ENCODE measurements around the gene ANKRD28. TPM values are rescaled to one million over a fixed set of nuclear protein-coding genes. Genes with fewer than 3 reads are reported as not detected.

The ANKRD28 gene
- total RNA-seq, 1 experiment from 2014 or later = 47.5 TPM

- H3K4me2 ChIP-seq (ENCODE audit: low read length) = no peak overlapping the region
- no peaks in the 10 kb centered on the region for H3K9me3 ChIP-seq (ENCODE audit: control insufficient read depth in 1 of 2, insufficient read depth in 1 of 2, low read depth in 1 of 2, low read length in 2 of 2)
- peaks cover 4% of the 10 kb centered on the region; the same call in 1 of the 2 replicates for H4K20me1 ChIP-seq (ENCODE audit: insufficient read depth)
- H3K27ac ChIP-seq (ENCODE audit: low read depth, low read length) = no peak overlapping the region
- H3K36me3 ChIP-seq (ENCODE audit: control insufficient read depth in 1 of 2, insufficient read depth in 2 of 2, low read length in 2 of 2) = no peaks in the 10 kb centered on the region
- no peak for ATAC-seq
- intact Hi-C loops (cut with micrococcal nuclease) = no loop called here
- H3K4me1 ChIP-seq (ENCODE audit: control insufficient read depth in 1 of 2, insufficient read depth in 2 of 2, low read length in 2 of 2) = peaks cover 3 to 19% of the 10 kb centered on the region in 2 experiments; a peak in 3 of 4 replicates
- peaks cover 90% of the 10 kb centered on the region for H3K79me2 ChIP-seq (ENCODE audit: insufficient read depth, low read length)
- TF ChIP-seq EZH2phosphoT487 (IDR thresholded peaks at IDR 0.05; ENCODE audit: borderline replicate concordance) (no peak), CEBPB (IDR thresholded peaks at IDR 0.05; ENCODE audit: low read depth) (no peak), CBX3 (IDR thresholded peaks at IDR 0.05; ENCODE audit: low read depth) (no peak), FOSL1 (IDR thresholded peaks at IDR 0.05; ENCODE audit: low read depth) (no peak), POLR2A (IDR thresholded peaks at IDR 0.05; ENCODE audit: borderline replicate concordance, extremely low read depth, insufficient read depth, insufficient read length) (no peak), JUND (IDR thresholded peaks at IDR 0.05) (no peak), SP1 (IDR thresholded peaks at IDR 0.05; ENCODE audit: low read depth) (no peak)
- H3K27me3 ChIP-seq (ENCODE audit: insufficient read depth, low read length) = no peaks in the 10 kb centered on the region
- BruUV-seq (replicated peaks) = no TSS peak
- H3K9ac ChIP-seq (ENCODE audit: low read length) = no peak overlapping the region
- CTCF ChIA-PET = interaction anchor here (2.4 kb wide), 1 partner anchor 178 kb away, joined by 10 read pairs; no protein-coding TSS in a partner anchor
- POLR2A ChIA-PET = no interaction called here
- H2AFZ ChIP-seq (ENCODE audit: low read depth, low read length, poor library complexity, severe bottlenecking) = no peak overlapping the region
- no peak for DNase-seq (ENCODE audit: low read depth, low spot score)
- H3K4me3 ChIP-seq (replicated peaks in 1 of 2; ENCODE audit: low read depth in 1 of 2, low read length in 2 of 2) = no peak overlapping the region
- no peaks in the 10 kb centered on the region for H3K9me2 ChIP-seq (ENCODE audit: insufficient read depth)
- RAD21 ChIA-PET (ENCODE audit: low non-redundant PET in 1 of 2, low total read pairs in 2 of 2, uncharacterized antibody in 2 of 2, unreplicated experiment in 2 of 2) = no interaction called here
Measured at GRCh38 chr3:15808679-15809310, 11.0 kb upstream of the ANKRD28 start.

GRCh38 chr3:15805756-15806266 lies 8.0 kb upstream of the ANKRD28 start:
- intact Hi-C loops (cut with micrococcal nuclease) = no loop called here
- peaks cover 91% of the 10 kb centered on the region for H3K79me2 ChIP-seq (ENCODE audit: insufficient read depth, low read length)
- RAD21 ChIA-PET (ENCODE audit: low non-redundant PET in 1 of 2, low total read pairs in 2 of 2, uncharacterized antibody in 2 of 2, unreplicated experiment in 2 of 2) = no interaction called here
- peaks cover 4 to 20% of the 10 kb centered on the region in 2 experiments for H3K4me1 ChIP-seq (ENCODE audit: control insufficient read depth in 1 of 2, insufficient read depth in 2 of 2, low read length in 2 of 2)
- CTCF ChIA-PET = interaction anchor here (1.6 kb wide), 1 partner anchor 9 kb away, joined by 5 read pairs; no protein-coding TSS in a partner anchor
- POLR2A ChIA-PET = no interaction called here
- TF ChIP-seq EGR1 (IDR thresholded peaks at IDR 0.05; ENCODE audit: low read depth) = no peak
- TF ChIP-seq ELF1 (IDR thresholded peaks at IDR 0.05; ENCODE audit: borderline replicate concordance, low read depth) = no peak
- no peak for TF ChIP-seq FOSL1 (IDR thresholded peaks at IDR 0.05; ENCODE audit: low read depth)
- TF ChIP-seq EZH2 (IDR thresholded peaks at IDR 0.05) = no peak
- TF ChIP-seq SRF (IDR thresholded peaks at IDR 0.05; ENCODE audit: low read depth) = no peak
- no peak for TF ChIP-seq CTCF (IDR thresholded peaks at IDR 0.05 in 2 of 3, conservative IDR thresholded peaks at IDR 0.05 in 1 of 3; ENCODE audit: borderline replicate concordance in 1 of 3, insufficient read depth in 1 of 3, low read depth in 2 of 3, low read length in 2 of 3)
- no peaks in the 10 kb centered on the region for H3K36me3 ChIP-seq (ENCODE audit: control insufficient read depth in 1 of 2, insufficient read depth in 2 of 2, low read length in 2 of 2)
- no peak for ATAC-seq
- H3K9ac ChIP-seq (ENCODE audit: low read length) = no peak overlapping the region
- no peak overlapping the region for H2AFZ ChIP-seq (ENCODE audit: low read depth, low read length, poor library complexity, severe bottlenecking)
- peak overlapping the region; percentile 32 for H3K4me2 ChIP-seq (ENCODE audit: low read length)
- no TSS peak for BruUV-seq (replicated peaks)
- no peak overlapping the region for H3K4me3 ChIP-seq (replicated peaks in 1 of 2; ENCODE audit: low read depth in 1 of 2, low read length in 2 of 2)
- H4K20me1 ChIP-seq (ENCODE audit: insufficient read depth) = no peaks in the 10 kb centered on the region
- no peaks in the 10 kb centered on the region for H3K9me2 ChIP-seq (ENCODE audit: insufficient read depth)
- H3K9me3 ChIP-seq (ENCODE audit: control insufficient read depth in 1 of 2, insufficient read depth in 1 of 2, low read depth in 1 of 2, low read length in 2 of 2) = no peaks in the 10 kb centered on the region
- no peaks in the 10 kb centered on the region for H3K27me3 ChIP-seq (ENCODE audit: insufficient read depth, low read length)
- DNase-seq (ENCODE audit: low read depth, low spot score) = no peak
- no peak overlapping the region for H3K27ac ChIP-seq (ENCODE audit: low read depth, low read length)
